AG10803 (cell line): ENCODE measurements around the gene ADAMTS18.
A peak's percentile ranks its signal among the peaks of the same experiment; 100 is the strongest.

Experiments
- DNase-seq: peaks from one replicate; pipeline ENCODE4 v3.0.0; 2010; ENCODE audit warnings: low read depth
- H3K4me3 ChIP-seq: 2 replicates; pipeline ENCODE4 v1.5.1; 2011; ENCODE audit warnings: mild to moderate bottlenecking, low read length, control low read depth
- CTCF ChIP-seq: conservative IDR thresholded peaks from 2 replicates; pipeline ENCODE4 v1.5.1; 2011; ENCODE audit warnings: mild to moderate bottlenecking, low read length, control low read depth, inconsistent platforms

ADAMTS18 gene

GRCh38 chr16:77353587-77354263 lies 81.1 kb downstream of the ADAMTS18 start:
- H3K4me3 ChIP-seq = no peak overlapping the region
- no peak for DNase-seq
- no peak for TF ChIP-seq CTCF

- no peak overlapping the region for H3K4me3 ChIP-seq
- no peak for TF ChIP-seq CTCF
- no peak for DNase-seq
These were observed 90.5 kb downstream of the ADAMTS18 start for GRCh38 chr16:77344341-77344740.

- TF ChIP-seq CTCF = no peak
- H3K4me3 ChIP-seq = no peak overlapping the region
- no peak for DNase-seq
These were observed 98.2 kb downstream of the ADAMTS18 start for GRCh38 chr16:77336637-77337036.

- no peak for DNase-seq
- no peak overlapping the region for H3K4me3 ChIP-seq
- TF ChIP-seq CTCF = no peak
These were observed 99.1 kb downstream of the ADAMTS18 start for GRCh38 chr16:77335652-77336234.

- H3K4me3 ChIP-seq = no peak overlapping the region
- no peak for TF ChIP-seq CTCF
- DNase-seq = peak; percentile 26
These were observed 102.0 kb downstream of the ADAMTS18 start for GRCh38 chr16:77332792-77333191.

GRCh38 chr16:77331802-77332586 lies 102.8 kb downstream of the ADAMTS18 start:
- TF ChIP-seq CTCF = no peak
- H3K4me3 ChIP-seq = no peak overlapping the region
- no peak for DNase-seq
